K562 (cell line): ENCODE data around the gene CCNL2. TPM values are rescaled to one million over a fixed set of nuclear protein-coding genes. Genes with fewer than 3 reads are reported as not detected.

ENCODE experiments used
- CTBP1 ChIP-seq: fragments of 450-650 bp; IDR thresholded peaks from 2 replicates; pipeline ENCODE4 v1.6.1; 2016; ENCODE audit warnings: borderline replicate concordance
- DNMT1 ChIP-seq: fragments of 450-650 bp; IDR thresholded peaks from 2 replicates; pipeline ENCODE4 v1.6.1; 2016; ENCODE audit warnings: antibody characterized with exemption, mild to moderate bottlenecking
- GTF2E2 ChIP-seq: fragments of 200-800 bp; sonication (Bioruptor generic); IDR thresholded peaks from 2 replicates; pipeline ENCODE4 v1.6.1; 2016; ENCODE audit warnings: missing genetic modification characterization, missing compliant biosample characterization
- HNRNPL ChIP-seq: fragments of 200-400 bp; formaldehyde crosslinking; IDR thresholded peaks from 2 replicates; pipeline ENCODE4 v1.6.1; 2017; ENCODE audit warnings: low read depth, mild to moderate bottlenecking, low read length
- ID3 ChIP-seq, 2 experiments: fragments of 250-450 bp in 1 of 2; fragments of 450-650 bp in 1 of 2; sonication (Bioruptor Pico) in 1 of 2; IDR thresholded peaks; 2 replicates each; pipeline versions ENCODE4 v1.6.1 to v1.8.0; 2016 to 2021; ENCODE audit warnings: mild to moderate bottlenecking in 2 of 2, moderate library complexity in 2 of 2, missing compliant biosample characterization in 1 of 2, missing genetic modification characterization in 1 of 2
- MBD2 ChIP-seq: sonication (generic); IDR thresholded peaks from 2 replicates; pipeline ENCODE4 v1.6.1; 2016; ENCODE audit warnings: low read depth, borderline replicate concordance
- MCM3 ChIP-seq: fragments of 450-650 bp; IDR thresholded peaks from 2 replicates; pipeline ENCODE4 v1.6.1; 2016
- MYC ChIP-seq, 2 experiments: fragments of 250-450 bp in 1 of 2; sonication (Bioruptor Pico) in 1 of 2; IDR thresholded peaks; 2 replicates each; pipeline versions ENCODE4 v1.5.1 to v1.6.1; 2012 to 2021; ENCODE audit warnings: low read depth in 2 of 2, borderline replicate concordance in 1 of 2, improper control_type of control experiment in 1 of 2, low read length in 1 of 2, mild to moderate bottlenecking in 1 of 2, moderate library complexity in 1 of 2
- NCOA6 ChIP-seq: fragments of 450-650 bp; IDR thresholded peaks from 2 replicates; pipeline ENCODE4 v1.6.1; 2017; ENCODE audit warnings: mild to moderate bottlenecking
- NFATC3 ChIP-seq: fragments of 450-650 bp; IDR thresholded peaks from 2 replicates; pipeline ENCODE4 v1.6.1; 2017; ENCODE audit warnings: mild to moderate bottlenecking
- NFIC ChIP-seq: fragments of 450-650 bp; IDR thresholded peaks from 2 replicates; pipeline ENCODE4 v1.6.1; 2017; ENCODE audit warnings: mild to moderate bottlenecking, inconsistent platforms
- NR2C2 ChIP-seq, 2 experiments: fragments of 200-800 bp in 1 of 2; sonication (Bioruptor generic) in 1 of 2; sonication (generic) in 1 of 2; formaldehyde crosslinking in 1 of 2; IDR thresholded peaks; 2 replicates each; pipeline versions ENCODE4 v1.6.1 to v1.8.0; 2016 to 2022; ENCODE audit warnings: mild to moderate bottlenecking in 1 of 2, missing compliant biosample characterization in 1 of 2, missing genetic modification characterization in 1 of 2, missing genetic modification reagents in 1 of 2
- NUFIP1 ChIP-seq: fragments of 450-650 bp; IDR thresholded peaks from 2 replicates; pipeline ENCODE4 v1.6.1; 2018; ENCODE audit not compliant: partially characterized antibody
- PCBP1 ChIP-seq: fragments of 200-400 bp; formaldehyde crosslinking; IDR thresholded peaks from 2 replicates; pipeline ENCODE4 v1.6.1; 2018; ENCODE audit warnings: mild to moderate bottlenecking, low read depth, low read length; ENCODE audit not compliant: poor library complexity, severe bottlenecking
- PCBP2 ChIP-seq: fragments of 200-400 bp; formaldehyde crosslinking; IDR thresholded peaks from 2 replicates; pipeline ENCODE4 v1.6.1; 2018; ENCODE audit warnings: low read length, low read depth, mild to moderate bottlenecking, moderate library complexity; ENCODE audit not compliant: poor library complexity, severe bottlenecking
- RNF219 ChIP-seq: fragments of 250-450 bp; sonication (Bioruptor Pico); IDR thresholded peaks from 2 replicates; pipeline ENCODE4 v1.5.0; 2022; ENCODE audit warnings: mild to moderate bottlenecking
- RUNX1 ChIP-seq: sonication (generic); IDR thresholded peaks from 2 replicates; pipeline ENCODE4 v1.6.1; 2016; ENCODE audit warnings: antibody characterized with exemption, low read depth
- SMARCE1 ChIP-seq: fragments of 450-650 bp; IDR thresholded peaks from 2 replicates; pipeline ENCODE4 v1.7.1; 2016; ENCODE audit warnings: mild to moderate bottlenecking
- SP2 ChIP-seq: IDR thresholded peaks from 2 replicates; pipeline ENCODE4 v1.6.1; 2011; ENCODE audit warnings: mild to moderate bottlenecking, low read depth, low read length, moderate library complexity; ENCODE audit not compliant: poor library complexity, severe bottlenecking; ENCODE audit errors: extremely low read depth
- TAF15 ChIP-seq: fragments of 200-400 bp; formaldehyde crosslinking; IDR thresholded peaks from 2 replicates; pipeline ENCODE4 v1.6.1; 2017; ENCODE audit warnings: mild to moderate bottlenecking, low read depth, low read length, moderate library complexity
- TRIM24 ChIP-seq, 2 experiments: fragments of 450-650 bp; IDR thresholded peaks; 2 replicates each; pipeline ENCODE4 v1.6.1; 2016
- WHSC1 ChIP-seq: IDR thresholded peaks from one replicate; pipeline ENCODE4 v1.6.1; 2012; ENCODE audit warnings: low read length, control low read depth, inconsistent platforms
- ZFX ChIP-seq: sonication (generic); formaldehyde crosslinking; IDR thresholded peaks from 2 replicates; pipeline ENCODE4 v1.8.0; 2022; ENCODE audit warnings: mild to moderate bottlenecking, missing genetic modification reagents, moderate library complexity
- ZNF121 ChIP-seq: sonication (generic); formaldehyde crosslinking; conservative IDR thresholded peaks from 2 replicates; pipeline ENCODE4 v1.8.0; 2022; ENCODE audit warnings: missing genetic modification reagents
- ZNF134 ChIP-seq: fragments of 250-450 bp; sonication (Bioruptor Pico); conservative IDR thresholded peaks from 2 replicates; pipeline ENCODE4 v1.4.0; 2020
- ZNF217 ChIP-seq: sonication (generic); formaldehyde crosslinking; IDR thresholded peaks from 2 replicates; pipeline ENCODE4 v1.8.0; 2022; ENCODE audit warnings: mild to moderate bottlenecking, missing genetic modification reagents
- ZNF282 ChIP-seq: sonication (generic); formaldehyde crosslinking; IDR thresholded peaks from 2 replicates; pipeline ENCODE4 v1.8.1; 2023; ENCODE audit warnings: missing genetic modification reagents
- ZNF584 ChIP-seq: fragments of 200-800 bp; sonication (Bioruptor generic); IDR thresholded peaks from 2 replicates; pipeline ENCODE4 v1.6.1; 2016; ENCODE audit warnings: low read depth, mild to moderate bottlenecking, missing genetic modification characterization, missing compliant biosample characterization
- ZNF586 ChIP-seq: fragments of 450-650 bp; formaldehyde crosslinking; conservative IDR thresholded peaks from 2 replicates; pipeline ENCODE4 v1.4.0; 2020; ENCODE audit warnings: mild to moderate bottlenecking, moderate library complexity
- ZZZ3 ChIP-seq: fragments of 450-650 bp; IDR thresholded peaks from 2 replicates; pipeline ENCODE4 v1.6.1; 2016; ENCODE audit warnings: antibody characterized with exemption, mild to moderate bottlenecking, moderate library complexity
- polyA plus RNA-seq, 8 experiments: library from polyadenylated mRNA; depleted of rRNA in 4 of 8; stranded (reverse) in 5 of 8; unstranded in 3 of 8; fragments of >200 nt; fragmentation: Nextera tagmentation in 2 of 8; fragmentation: Illumina TruSeq in 1 of 8; extraction: Ambion mirVana in 2 of 8; extraction: Trizol in 1 of 8; gene quantifications; 2 replicates each; pipeline versions ENCODE4 v1.2.1 to v1.2.3, GENCODE V29; 2011 to 2014; ENCODE audit warnings: inconsistent platforms in 1 of 8, missing spikeins in 1 of 8
- total RNA-seq, 7 experiments: library from RNA; depleted of rRNA in 6 of 7; stranded (reverse); fragments of >200 nt in 6 of 7; fragmentation: Illumina TruSeq in 2 of 7; extraction: Trizol in 2 of 7; gene quantifications; 2 replicates each; pipeline versions ENCODE4 v1.2.1 to v1.2.3, GENCODE V29; 2011 to 2021; ENCODE audit warnings: low replicate concordance in 1 of 7

The CCNL2 gene
- total and polyA plus RNA-seq, 9 of the 15 experiments (the other 6 are each of a cell fraction or from before 2014, with no cell fraction given): 2.8 to 287 (median 94.5) TPM

DNA sequence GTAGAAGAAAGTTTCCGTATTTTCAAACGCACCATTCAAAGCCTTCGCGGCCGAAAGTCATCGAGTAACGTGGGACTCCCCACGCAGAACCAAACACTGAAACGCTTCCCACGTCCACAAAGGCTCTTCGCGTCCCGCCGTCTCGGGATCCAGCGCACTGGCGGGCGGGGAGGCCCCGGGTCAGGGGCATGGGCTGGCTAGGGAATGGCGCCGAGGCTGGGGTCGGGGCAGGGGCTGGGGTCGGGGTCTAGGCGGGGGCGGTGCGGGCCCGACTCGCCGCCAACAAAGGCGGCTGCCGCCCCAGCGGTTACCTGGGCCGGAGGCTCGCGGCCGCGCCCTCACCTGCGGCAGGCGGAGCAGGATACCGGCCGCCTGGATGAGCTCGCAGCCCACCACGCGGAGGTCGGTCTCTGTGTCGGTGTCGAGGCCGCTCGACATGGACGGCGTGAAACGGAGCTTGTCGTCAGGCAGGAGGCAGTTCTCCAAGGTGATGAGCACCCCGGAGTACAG, 403 bp downstream of the CCNL2 start (continued):
- no peak for TF ChIP-seq ID3 (CRISPR knock-in tag; IDR thresholded peaks at IDR 0.05)
- TF ChIP-seq ID3 (tag; IDR thresholded peaks at IDR 0.05): no peak
- no peak for TF ChIP-seq MCM3
- no peak for TF ChIP-seq SMARCE1
- no peak for TF ChIP-seq PCBP1
- no peak for TF ChIP-seq PCBP2
- no peak for TF ChIP-seq GTF2E2
- no peak for TF ChIP-seq MBD2
- TF ChIP-seq ZNF586 (CRISPR knock-in tag): no peak
- TF ChIP-seq ZNF134 (CRISPR knock-in tag): no peak
- no peak for TF ChIP-seq TRIM24 (IDR thresholded peaks at IDR 0.05)
- TF ChIP-seq RNF219 (CRISPR knock-in tag): no peak
- TF ChIP-seq WHSC1: no peak
- no peak for TF ChIP-seq HNRNPL
- TF ChIP-seq NFATC3: no peak
- TF ChIP-seq NR2C2 (CRISPR knock-in tag; IDR thresholded peaks at IDR 0.05): no peak
- TF ChIP-seq NR2C2 (tag; IDR thresholded peaks at IDR 0.05): no peak
- TF ChIP-seq CTBP1: no peak
- TF ChIP-seq MYC (IDR thresholded peaks at IDR 0.05; ENCODE audit: low read depth, low read length): no peak
- no peak for TF ChIP-seq MYC (CRISPR knock-in tag; IDR thresholded peaks at IDR 0.05; ENCODE audit: borderline replicate concordance, low read depth)
- TF ChIP-seq ZNF584 (CRISPR knock-in tag): no peak
- no peak for TF ChIP-seq NCOA6
- TF ChIP-seq ZZZ3: no peak
- TF ChIP-seq ZNF217: no peak
- TF ChIP-seq RUNX1: no peak
- TF ChIP-seq ZNF282: 0 out of 2 replicates have a peak, but pooled peaks have one; percentile 84
- no peak for TF ChIP-seq DNMT1
- TF ChIP-seq ZFX (CRISPR knock-in tag): no peak
- no peak for TF ChIP-seq TAF15
- no peak for TF ChIP-seq NFIC
- TF ChIP-seq ZNF121 (CRISPR knock-in tag): no peak
- no peak for TF ChIP-seq SP2
- no peak for TF ChIP-seq NUFIP1
